ENCODE results near the gene CAD. TPM values are rescaled to one million over a fixed set of nuclear protein-coding genes. Genes with fewer than 3 reads are reported as not detected.

The CAD gene
- total and polyA plus RNA-seq, 2 donors (not counting 1 experiment from before 2014, with no cell fraction given): 35.6 to 48.5 TPM

GRCh38 chr2:27191070-27191829 is 25.9 kb upstream of the CAD start:
- Mint-ChIP-seq H3K9me3 (ENCODE audit: insufficient read depth) (no peaks in the 10 kb centered on the region), H3K4me3 (no peak overlapping the region), H3K27ac (no peak overlapping the region), H3K27me3 (no peaks in the 10 kb centered on the region), H3K4me1 (no peaks in the 10 kb centered on the region)
- Histone ChIP-seq H3K36me3 (replicated peaks in 1 of 2; ENCODE audit: control extremely low read depth in 1 of 2, control insufficient read depth in 1 of 2, extremely low read depth in 1 of 2, insufficient read depth in 2 of 2, low read length in 1 of 2) (no peaks in the 10 kb centered on the region), H3K4me3 (ENCODE audit: control extremely low read depth in 1 of 5, extremely low read depth in 1 of 5, insufficient read depth in 1 of 5, low read depth in 2 of 5, low read length in 4 of 5) (no peak overlapping the region), H3K4me2 (replicated peaks; ENCODE audit: low read depth, low read length, poor library complexity, severe bottlenecking) (no peak overlapping the region), H3K79me2 (ENCODE audit: control insufficient read depth, insufficient read depth, low read length) (no peaks in the 10 kb centered on the region), H3K27me3 (replicated peaks in 1 of 4; ENCODE audit: control extremely low read depth in 1 of 4, control insufficient read depth in 3 of 4, insufficient read depth in 4 of 4, low read length in 3 of 4) (no peaks in the 10 kb centered on the region), H3K4me1 (ENCODE audit: control insufficient read depth in 2 of 2, insufficient read depth in 2 of 2, low read length in 2 of 2) (no peaks in the 10 kb centered on the region), H3K9me3 (ENCODE audit: control extremely low read depth in 1 of 3, control insufficient read depth in 2 of 3, insufficient read depth in 1 of 3, low read length in 2 of 3) (peaks cover 0 to 1% (median 0%) of the 10 kb centered on the region in 3 donors), H3K9ac (ENCODE audit: low read length) (no peak overlapping the region), H2AFZ (ENCODE audit: insufficient read depth, low read depth, low read length, poor library complexity, severe bottlenecking) (no peak overlapping the region), H3K27ac (ENCODE audit: low read length in 2 of 2) (no peak overlapping the region), H4K20me1 (ENCODE audit: control insufficient read depth, insufficient read depth, low read length, poor library complexity, severe bottlenecking) (no peaks in the 10 kb centered on the region)
- ChIA-PET POLR2A (interaction anchor here (0.6 to 1.0 kb wide), 2 partner anchors 20 to 149 kb away, joined by 3 read pairs; partner anchors contain the start of genes ATRAID and SLC5A6), CTCF (interaction anchor here (0.6 to 3.7 kb wide), 22 partner anchors 9 to 347 kb away, joined by 3 to 71 read pairs (median 3); partner anchors contain the start of genes ABHD1, KHK, PREB and TRIM54)
- peak; percentile 74 for TF ChIP-seq CTCF (IDR thresholded peaks at IDR 0.05)
- no peak for TF ChIP-seq EZH2 (IDR thresholded peaks at IDR 0.05; ENCODE audit: borderline replicate concordance, insufficient read depth, low read depth, low read length, poor library complexity, severe bottlenecking)
- peak; percentile 73 for ATAC-seq (ENCODE audit: low read depth)
- intact Hi-C loops (cut with micrococcal nuclease): loop anchor here (1.0 kb wide), 2 partner anchors 93 to 140 kb away; partner anchors contain the start of gene AGBL5
- WGBS (ENCODE audit: insufficient coverage): 63% methylated on average over 4 of the region's 8 CpGs
- DNase-seq: peak; percentile 74

Data from B cell (primary cell).